H1 (cell line): ENCODE results near the gene ZDHHC3. TPM values are rescaled to one million over a fixed set of nuclear protein-coding genes. Genes with fewer than 3 reads are reported as not detected.

Experiments used
- MAX ChIP-seq: IDR thresholded peaks from 2 replicates; pipeline ENCODE4 v1.6.1; 2012; ENCODE audit warnings: inconsistent platforms
- USF2 ChIP-seq: IDR thresholded peaks from 2 replicates; pipeline ENCODE4 v1.6.1; 2011; ENCODE audit warnings: low read length, improper control_type of control experiment
- polyA plus RNA-seq, 7 experiments: library from polyadenylated mRNA; depleted of rRNA in 3 of 7; stranded (reverse) in 5 of 7; unstranded in 2 of 7; fragments of >200 nt in 5 of 7; fragments of 200-250 nt in 2 of 7; gene quantifications; 1 replicate in 5 of 7; 2 replicates in 1 of 7; 4 replicates in 1 of 7; pipeline versions ENCODE4 v1.2.1 to v1.2.3, GENCODE V29; 2011 to 2013; ENCODE audit warnings: missing spikeins in 2 of 7, mixed read lengths in 2 of 7
- total RNA-seq: library from RNA; stranded (reverse); fragmentation: NEBNext Ultra II Directional; extraction: Animal tissue kit (Norgen Biotek cat#: 25700); gene quantifications from 2 replicates; pipeline ENCODE4 v1.2.1, GENCODE V29; 2021

The ZDHHC3 gene
- total and polyA plus RNA-seq, 2 of the 8 experiments (the other 6 are each of a cell fraction or from before 2014, with no cell fraction given), result 77.4 to 88.7 TPM

- no peak for TF ChIP-seq MAX
- TF ChIP-seq USF2, result no peak
Measured at GRCh38 chr3:44924457-44925084, 51.4 kb downstream of the ZDHHC3 start (continued).
